ENCODE data around the gene PJA1. TPM values are rescaled to one million over a fixed set of nuclear protein-coding genes. Genes with fewer than 3 reads are reported as not detected.

Gene PJA1
- total RNA-seq, 1 donor from 2014 or later: 23.6 TPM

DNA sequence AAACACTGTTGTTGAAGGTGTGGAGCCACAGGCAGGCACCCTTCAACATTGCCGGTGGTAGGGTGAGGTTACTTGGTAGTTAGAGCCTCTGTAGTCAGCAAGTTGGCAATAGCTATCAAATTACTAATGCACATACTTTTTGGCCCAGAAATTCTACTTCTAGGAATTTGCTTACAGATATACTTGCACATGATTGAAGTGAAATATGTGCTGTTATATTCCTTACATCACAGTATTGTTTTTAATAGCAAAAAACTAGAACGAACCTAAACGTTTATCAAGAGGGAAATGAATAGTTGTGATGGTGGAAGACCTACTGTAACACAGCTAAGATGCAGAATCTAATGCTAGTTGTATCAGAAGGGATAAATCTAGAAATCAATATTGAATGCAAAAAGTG lies 7.7 kb upstream of the PJA1 start:
- H3K4me1 ChIP-seq: no peaks in the 10 kb centered on the region
- no peak for TF ChIP-seq CTCF (IDR thresholded peaks at IDR 0.05)
- H3K36me3 ChIP-seq: no peaks in the 10 kb centered on the region
- intact Hi-C loops (cut with DNase I): no loop called here
- no peaks in the 10 kb centered on the region for H3K9me3 ChIP-seq
- no peak overlapping the region for H3K27ac ChIP-seq
- H3K4me3 ChIP-seq: no peak overlapping the region
- DNase-seq: no peak
- H3K27me3 ChIP-seq: no peaks in the 10 kb centered on the region
- no peak for ATAC-seq

DNA sequence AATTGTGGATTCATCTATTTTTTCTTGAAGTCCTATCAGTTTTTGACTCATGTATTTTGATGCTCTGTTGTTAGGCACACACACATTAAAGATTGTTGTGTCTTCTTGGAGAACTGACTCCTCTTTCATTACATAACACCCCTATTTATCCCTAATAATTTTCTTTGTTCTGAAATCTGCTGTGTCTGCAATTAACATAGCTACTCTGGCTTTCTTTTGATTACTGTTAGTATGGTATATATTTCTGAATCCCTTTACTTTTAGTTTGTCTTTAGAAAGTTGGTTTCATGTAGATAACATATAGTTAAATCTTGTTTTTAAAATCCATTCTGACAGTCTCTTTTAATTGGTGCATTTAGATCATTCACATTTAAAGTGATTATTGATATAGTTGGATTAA lies 5.1 kb upstream of the PJA1 start:
- DNase-seq (no peak), ATAC-seq (no peak)
- no peak overlapping the region for H3K27ac ChIP-seq
- no peaks in the 10 kb centered on the region for H3K4me1 ChIP-seq
- no peaks in the 10 kb centered on the region for H3K9me3 ChIP-seq
- TF ChIP-seq CTCF (IDR thresholded peaks at IDR 0.05): no peak
- intact Hi-C loops (cut with DNase I): no loop called here
- no peaks in the 10 kb centered on the region for H3K27me3 ChIP-seq
- H3K4me3 ChIP-seq: no peak overlapping the region
- H3K36me3 ChIP-seq: no peaks in the 10 kb centered on the region

DNA sequence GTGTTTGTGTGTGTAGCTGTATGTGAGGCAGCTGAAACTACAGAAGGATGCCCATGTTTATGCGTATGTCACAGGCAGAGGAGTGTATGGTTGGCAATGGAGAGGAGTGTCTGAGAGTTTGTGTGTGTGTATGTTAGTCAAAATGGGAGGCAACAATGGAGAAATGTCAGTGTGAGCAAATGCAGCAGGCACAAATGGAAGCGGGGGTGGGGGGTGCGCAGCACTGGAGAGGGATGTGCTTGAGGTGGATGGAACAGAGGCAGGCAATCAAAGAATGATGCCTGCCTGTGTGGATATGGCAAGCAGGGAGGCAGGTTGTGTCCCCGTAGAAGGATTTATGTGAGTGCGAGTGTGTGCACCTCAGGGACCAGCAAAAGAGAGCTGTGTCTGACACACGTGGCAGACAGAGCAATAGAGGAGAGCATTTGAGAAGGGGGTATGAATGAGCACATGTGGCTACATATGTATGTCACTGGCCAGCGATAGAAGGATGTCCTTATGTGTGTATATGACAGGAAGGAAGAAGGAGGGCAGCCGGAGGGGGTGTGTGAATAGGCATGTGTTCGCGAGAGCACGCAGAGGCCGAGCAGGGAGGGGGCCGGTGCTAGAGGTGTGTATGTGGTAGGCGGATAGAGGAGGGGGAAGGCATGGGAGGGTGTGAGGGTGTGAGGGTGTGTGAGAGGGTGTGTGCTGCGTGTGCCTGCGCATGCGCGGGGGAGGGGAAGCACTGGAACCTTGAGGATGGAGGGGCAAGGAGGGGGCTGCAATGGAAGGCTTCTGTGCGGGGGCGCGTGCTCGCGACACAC lies 1.1 kb downstream of the PJA1 start:
- intact Hi-C loops (cut with DNase I): no loop called here
- H3K27ac ChIP-seq: peak overlapping the region; percentile 59
- H3K27me3 ChIP-seq: no peaks in the 10 kb centered on the region
- ATAC-seq: peak; percentile 84
- no peaks in the 10 kb centered on the region for H3K36me3 ChIP-seq
- H3K9me3 ChIP-seq: no peaks in the 10 kb centered on the region
- H3K4me1 ChIP-seq: no peaks in the 10 kb centered on the region
- no peak for TF ChIP-seq CTCF (IDR thresholded peaks at IDR 0.05)
- H3K4me3 ChIP-seq: peak overlapping the region; percentile 63
- peak; percentile 66 for DNase-seq

DNA sequence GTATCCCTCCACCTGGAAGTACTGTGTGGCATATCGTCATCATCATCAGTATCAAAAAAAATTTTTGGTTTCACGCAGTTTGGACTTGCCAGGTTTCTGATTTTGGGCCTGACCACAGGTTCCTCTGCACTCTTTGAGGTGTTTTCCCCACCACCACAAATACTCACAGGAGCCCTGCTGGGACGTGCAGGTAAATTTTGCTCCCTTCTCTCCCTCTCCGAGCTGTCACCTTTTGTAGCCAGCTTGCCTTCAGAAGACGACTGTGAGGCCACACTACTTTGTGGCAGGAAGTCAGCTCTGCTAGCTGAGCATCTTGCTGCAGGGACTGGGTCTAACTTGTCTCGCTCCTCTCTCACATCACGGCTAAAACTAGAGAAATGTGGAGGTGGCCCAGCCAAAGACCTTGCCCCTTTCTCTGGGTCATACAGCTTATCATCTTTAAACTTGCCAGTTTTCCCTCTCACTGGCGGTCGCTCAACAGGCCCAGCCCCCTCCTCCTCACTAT lies 2.8 kb downstream of the PJA1 start:
- Histone ChIP-seq H3K27me3 (no peaks in the 10 kb centered on the region), H3K27ac (no peak overlapping the region), H3K4me1 (no peaks in the 10 kb centered on the region), H3K4me3 (no peak overlapping the region), H3K36me3 (no peaks in the 10 kb centered on the region), H3K9me3 (no peaks in the 10 kb centered on the region)
- DNase-seq (no peak), ATAC-seq (no peak)
- intact Hi-C loops (cut with DNase I): no loop called here
- TF ChIP-seq CTCF (IDR thresholded peaks at IDR 0.05): no peak

DNA sequence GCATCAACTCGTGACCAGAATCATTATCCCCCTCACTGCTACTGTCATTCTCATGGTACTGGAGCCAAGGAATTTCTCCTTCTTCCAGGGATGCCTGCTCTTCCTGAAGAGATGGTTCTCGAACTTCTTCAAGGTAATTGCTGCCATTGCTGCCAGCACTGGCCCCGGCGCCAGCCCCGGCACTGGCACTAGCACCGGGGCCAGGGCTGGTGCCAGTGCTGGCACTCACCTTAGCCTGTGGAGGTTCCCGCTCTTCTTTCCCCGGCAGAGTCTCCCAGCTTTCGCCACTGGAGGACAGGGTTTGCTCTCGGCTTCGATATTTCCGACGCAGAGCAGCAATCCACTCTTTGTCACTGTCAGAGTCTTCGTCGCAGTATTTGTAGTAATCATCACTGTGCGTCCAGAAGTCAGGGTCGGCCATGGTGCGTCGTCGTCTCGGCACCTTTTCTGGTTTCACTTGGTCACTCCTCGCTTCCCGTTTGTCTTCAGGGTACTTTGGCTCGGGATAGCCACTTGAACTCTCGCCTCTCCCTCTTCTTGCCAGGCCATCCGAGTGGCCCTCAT lies 3.4 kb downstream of the PJA1 start:
- Histone ChIP-seq H3K27ac (no peak overlapping the region), H3K36me3 (no peaks in the 10 kb centered on the region), H3K4me3 (no peak overlapping the region), H3K9me3 (no peaks in the 10 kb centered on the region), H3K4me1 (no peaks in the 10 kb centered on the region), H3K27me3 (no peaks in the 10 kb centered on the region)
- ATAC-seq: no peak
- DNase-seq: no peak
- intact Hi-C loops (cut with DNase I): no loop called here
- TF ChIP-seq CTCF (IDR thresholded peaks at IDR 0.05): no peak
